Peyer's patch (tissue), 4 donors: ENCODE data around the gene GLRX5. TPM values are rescaled to one million over a fixed set of nuclear protein-coding genes. Genes with fewer than 3 reads are reported as not detected.

Experiments used
- DNase-seq, 3 donors: peaks; one replicate each; pipeline ENCODE4 v3.0.0-alpha.2; 2017 to 2019
- H3K27ac ChIP-seq, 4 donors: fragments of 200-600 bp; sonication (generic); one replicate each; pipeline ENCODE4 v1.5.1; 2016 to 2019
- H3K27me3 ChIP-seq, 2 donors: fragments of 200-600 bp; sonication (generic); one replicate each; pipeline ENCODE4 v1.5.1; 2019
- H3K36me3 ChIP-seq, 3 donors: fragments of 200-600 bp; sonication (generic); one replicate each; pipeline ENCODE4 v1.5.1; 2016 to 2019
- H3K4me1 ChIP-seq, 4 donors: fragments of 200-600 bp; sonication (generic); one replicate each; pipeline ENCODE4 v1.5.1; 2016 to 2019
- H3K4me3 ChIP-seq, 4 donors: fragments of 200-600 bp; sonication (generic); 1 replicate in 3 of 4; 2 replicates in 1 of 4; pipeline ENCODE4 v1.5.1; 2016 to 2019; ENCODE audit warnings: mild to moderate bottlenecking in 1 of 4
- H3K9me3 ChIP-seq, 4 donors: fragments of 200-600 bp; sonication (generic); one replicate each; pipeline ENCODE4 v1.5.1; 2016 to 2019; ENCODE audit warnings: mild to moderate bottlenecking in 1 of 4
- CTCF ChIP-seq, 6 experiments: fragments of 450-650 bp in 4 of 6; fragments of 200-600 bp in 2 of 6; sonication (generic) in 1 of 6; IDR thresholded peaks; one replicate each; pipeline ENCODE4 v1.5.1; 2017 to 2019; ENCODE audit warnings: antibody characterized with exemption in 6 of 6, mild to moderate bottlenecking in 3 of 6, moderate library complexity in 1 of 6
- POLR2A ChIP-seq, 2 donors: fragments of 450-650 bp; IDR thresholded peaks; one replicate each; pipeline ENCODE4 v1.5.1; 2017; ENCODE audit warnings: antibody characterized with exemption in 2 of 2, mild to moderate bottlenecking in 2 of 2, moderate library complexity in 2 of 2
- total RNA-seq, 4 donors: library from RNA; depleted of rRNA; stranded (reverse); fragments of >200 nt; gene quantifications; one replicate each; pipeline ENCODE4 v1.1.0, GENCODE V29; 2016

The GLRX5 gene
- total RNA-seq = 10 to 100 TPM; 24.8 to 42.7 (median 29.5) TPM

- no peaks in the 10 kb centered on the region for H3K27me3 ChIP-seq
- peaks cover 2 to 47% (median 14%) of the 10 kb centered on the region in 4 donors for H3K4me1 ChIP-seq
- DNase-seq = peak; percentile 97 to 99 (median 99)
Observed at GRCh38 chr14:95534299-95535225, at the start of gene GLRX5. Gene GLRX5, plus strand, starts transcription at chr14:95535050. Its CDS starts 40 bp downstream, at chr14:95535090.

GRCh38 chr14:95485222-95485819 lies 49.5 kb upstream of the GLRX5 start:
- peaks cover 8 to 51% (median 21%) of the 10 kb centered on the region in 4 donors for H3K4me1 ChIP-seq
- TF ChIP-seq CTCF (IDR thresholded peaks at IDR 0.05) (no peak), POLR2A (IDR thresholded peaks at IDR 0.05) (no peak)
- DNase-seq = no peak
- no peak overlapping the region for H3K27ac ChIP-seq
- no peaks in the 10 kb centered on the region for H3K27me3 ChIP-seq
- H3K4me3 ChIP-seq = no peak overlapping the region
- H3K9me3 ChIP-seq = no peaks in the 10 kb centered on the region
- H3K36me3 ChIP-seq = no peaks in the 10 kb centered on the region

More at GRCh38 chr14:95534299-95535225, at the start of gene GLRX5:
- H3K27ac ChIP-seq = peak within 1 kb of the TSS; percentile 78 to 86 (median 82)
- TF ChIP-seq POLR2A (IDR thresholded peaks at IDR 0.05) (peak in 1 of 2 donors; percentile 80), CTCF (IDR thresholded peaks at IDR 0.05) (peak in 3 of 6 experiments; percentile 2 to 20 (median 13))
- H3K4me3 ChIP-seq = peak within 1 kb of the TSS; percentile 74 to 89 (median 80)
- no peaks in the 10 kb centered on the region for H3K9me3 ChIP-seq
- H3K36me3 ChIP-seq = no peaks in the 10 kb centered on the region

GRCh38 chr14:95486875-95487668 lies 47.8 kb upstream of the GLRX5 start:
- H3K9me3 ChIP-seq = no peaks in the 10 kb centered on the region
- TF ChIP-seq CTCF (IDR thresholded peaks at IDR 0.05) = no peak
- TF ChIP-seq POLR2A (IDR thresholded peaks at IDR 0.05) = no peak
- H3K36me3 ChIP-seq = no peaks in the 10 kb centered on the region
- peak overlapping the region in 2 of 4 donors; percentile 53 to 64 for H3K27ac ChIP-seq
- no peaks in the 10 kb centered on the region for H3K27me3 ChIP-seq
- H3K4me1 ChIP-seq = peaks cover 8 to 52% (median 13%) of the 10 kb centered on the region in 4 donors
- H3K4me3 ChIP-seq = no peak overlapping the region
- DNase-seq = peak; percentile 50 to 77 (median 77)

- Histone ChIP-seq H3K36me3 (no peaks in the 10 kb centered on the region), H3K27me3 (no peaks in the 10 kb centered on the region), H3K4me3 (no peak overlapping the region), H3K27ac (peak overlapping the region in 2 of 4 donors; percentile 53 to 64), H3K9me3 (no peaks in the 10 kb centered on the region), H3K4me1 (peaks cover 8 to 50% (median 13%) of the 10 kb centered on the region in 4 donors)
- TF ChIP-seq CTCF (IDR thresholded peaks at IDR 0.05) (no peak), POLR2A (IDR thresholded peaks at IDR 0.05) (no peak)
- DNase-seq = peak in 1 of 3 donors; percentile 5
Observed at GRCh38 chr14:95487669-95488084, 47.2 kb upstream of the GLRX5 start.
